Measurements from ENCODE around the gene ZNF514.
"Not testable (repeated sequence)": the region's sequence is repeated elsewhere in the genome, so short reads cannot be mapped to it uniquely, and the experiment has no call there.

ZNF514 gene

GRCh38 chr2:95122197-95122551, 37.5 kb downstream of the ZNF514 start:
- DNase-seq (ENCODE audit: low read depth): no peak

- peak; percentile 86 for DNase-seq (ENCODE audit: low read depth)
Measured at GRCh38 chr2:95121407-95122196, 38.0 kb downstream of the ZNF514 start, which contains the start of gene MRPS5. TSS of gene MRPS5 (minus strand) at chr2:95121808. CDS start at chr2:95121791, 17 bp downstream.

- DNase-seq (ENCODE audit: low read depth): no peak
Measured at GRCh38 chr2:95121093-95121406, 38.6 kb downstream of the ZNF514 start.

- DNase-seq (ENCODE audit: low read depth): peak; percentile 44
Measured at GRCh38 chr2:95115418-95115817, 44.2 kb downstream of the ZNF514 start.

- no peak for DNase-seq (ENCODE audit: low read depth)
Measured at GRCh38 chr2:95113464-95113863, 46.2 kb downstream of the ZNF514 start.

DNA sequence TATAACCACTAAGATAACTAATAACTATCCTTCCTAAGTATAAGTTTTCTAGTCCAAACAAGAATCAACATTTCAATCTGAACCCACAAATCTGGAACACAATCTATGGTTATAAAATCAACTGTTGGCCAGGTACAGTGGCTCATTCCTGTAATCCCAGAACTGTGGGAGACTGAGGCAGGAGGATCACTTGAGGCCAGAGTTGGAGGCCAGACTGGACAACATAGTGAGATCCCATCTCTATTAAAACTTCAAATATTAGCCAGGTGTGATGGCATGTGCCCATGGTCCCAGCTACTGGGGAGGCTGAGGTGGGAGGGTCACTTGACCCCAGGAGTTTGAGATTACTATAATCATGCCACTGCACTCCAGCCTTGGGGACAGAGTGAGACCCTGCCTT, 49.3 kb downstream of the ZNF514 start:
- DNase-seq (ENCODE audit: low read depth): no peak

DNA sequence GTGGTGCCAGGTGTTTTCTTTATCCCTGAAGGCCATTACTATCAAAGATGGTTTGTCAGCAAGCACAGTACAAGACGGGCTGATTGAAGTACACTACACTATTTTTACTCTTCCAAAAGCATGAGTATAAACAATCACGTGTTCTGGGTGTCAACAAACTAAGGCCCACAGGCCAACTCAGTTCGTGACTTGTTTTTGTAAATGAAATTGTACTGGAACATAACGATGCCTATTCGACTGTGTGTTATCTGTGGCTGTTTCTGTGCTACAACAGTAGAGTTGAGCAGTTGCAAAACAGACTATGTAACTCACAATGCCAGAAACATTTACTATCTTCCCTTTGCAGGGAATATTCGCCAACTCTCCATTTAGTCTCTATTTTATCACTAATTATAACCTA, 50.4 kb downstream of the ZNF514 start:
- no peak for DNase-seq (ENCODE audit: low read depth)

- no peak for DNase-seq (ENCODE audit: low read depth)
Measured at GRCh38 chr2:95106081-95106480, 53.6 kb downstream of the ZNF514 start.

- DNase-seq (ENCODE audit: low read depth): no peak
Measured at GRCh38 chr2:95104606-95105005, 55.0 kb downstream of the ZNF514 start.

DNA sequence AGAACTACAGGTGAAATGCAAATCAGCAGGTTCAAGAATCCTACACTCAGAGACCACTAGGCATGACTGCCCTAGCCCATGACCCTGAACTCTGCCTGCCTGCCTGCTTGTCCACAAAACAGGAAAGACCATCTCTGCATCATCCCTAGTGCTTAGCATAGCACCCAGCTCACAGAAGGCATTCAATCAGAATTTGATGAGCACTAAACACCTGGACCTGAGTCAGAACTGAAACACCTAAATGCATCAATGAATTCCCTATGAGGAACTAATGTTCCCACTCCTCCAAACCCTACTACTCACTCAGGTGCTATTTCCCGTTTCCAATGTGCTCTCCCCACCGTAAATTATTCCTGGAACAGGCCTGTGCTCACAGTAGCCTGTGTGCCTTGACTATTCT, 59.7 kb downstream of the ZNF514 start:
- DNase-seq (ENCODE audit: low read depth): no peak

GRCh38 chr2:95098273-95098672, 61.4 kb downstream of the ZNF514 start:
- not testable (repeated sequence) for DNase-seq (ENCODE audit: low read depth)
